H9 (cell line): ENCODE results near the gene MT3. TPM values are rescaled to one million over a fixed set of nuclear protein-coding genes. Genes with fewer than 3 reads are reported as not detected.

Source experiments
- DNase-seq: peaks from one replicate; pipeline ENCODE4 v3.0.0-alpha.2; 2017
- H2AFZ ChIP-seq: one replicate; pipeline ENCODE4 v1.6.1; 2013; ENCODE audit warnings: mild to moderate bottlenecking, low read length, control low read depth, moderate library complexity
- H2AK5ac ChIP-seq: 2 replicates; pipeline ENCODE4 v1.6.1; 2013; ENCODE audit warnings: low read length, control low read depth, mixed read lengths; ENCODE audit not compliant: insufficient read length
- H2BK120ac ChIP-seq: one replicate; pipeline ENCODE4 v1.6.1; 2013; ENCODE audit warnings: low read depth, mild to moderate bottlenecking, low read length, control low read depth, inconsistent platforms; ENCODE audit not compliant: poor library complexity, severe bottlenecking
- H2BK12ac ChIP-seq: 2 replicates; pipeline ENCODE4 v1.6.1; 2013; ENCODE audit warnings: low read length, control low read depth, mixed read lengths, low read depth; ENCODE audit not compliant: insufficient read length
- H2BK15ac ChIP-seq: 2 replicates; pipeline ENCODE4 v1.6.1; 2013; ENCODE audit warnings: low read depth, low read length, control low read depth
- H2BK20ac ChIP-seq: one replicate; pipeline ENCODE4 v1.6.1; 2013; ENCODE audit warnings: low read depth, mild to moderate bottlenecking, low read length, control low read depth, inconsistent platforms; ENCODE audit not compliant: poor library complexity, severe bottlenecking
- H2BK5ac ChIP-seq: 2 replicates; pipeline ENCODE4 v1.6.1; 2013; ENCODE audit warnings: low read length, control low read depth, mixed read lengths; ENCODE audit not compliant: insufficient read length
- H3K14ac ChIP-seq: 2 replicates; pipeline ENCODE4 v1.6.1; 2013; ENCODE audit warnings: low read length, control low read depth; ENCODE audit not compliant: insufficient read depth
- H3K18ac ChIP-seq: 2 replicates; pipeline ENCODE4 v1.6.1; 2013; ENCODE audit warnings: low read depth, mild to moderate bottlenecking, mixed read lengths, low read length, control low read depth; ENCODE audit not compliant: insufficient read length
- H3K23ac ChIP-seq: 2 replicates; pipeline ENCODE4 v1.6.1; 2013; ENCODE audit warnings: low read length, control low read depth, mixed read lengths, low read depth; ENCODE audit not compliant: insufficient read length
- H3K23me2 ChIP-seq: 2 replicates; pipeline ENCODE4 v1.6.1; 2013; ENCODE audit warnings: low read depth, mild to moderate bottlenecking, mixed read lengths, low read length, control low read depth; ENCODE audit not compliant: insufficient read length, poor library complexity, severe bottlenecking
- H3K27ac ChIP-seq: 2 replicates; pipeline ENCODE4 v1.5.1; 2013; ENCODE audit warnings: low read length, control low read depth, mixed read lengths, low read depth; ENCODE audit not compliant: insufficient read length
- H3K27me3 ChIP-seq: 2 replicates; pipeline ENCODE4 v1.6.1; 2013; ENCODE audit warnings: low read length, control low read depth, inconsistent platforms; ENCODE audit not compliant: insufficient read depth
- H3K4ac ChIP-seq: 2 replicates; pipeline ENCODE4 v1.6.1; 2013; ENCODE audit warnings: low read depth, mild to moderate bottlenecking, control low read depth, inconsistent platforms, low read length, moderate library complexity
- H3K4me1 ChIP-seq: 2 replicates; pipeline ENCODE4 v1.6.1; 2013; ENCODE audit warnings: low read length, control low read depth, inconsistent platforms; ENCODE audit not compliant: insufficient read depth
- H3K4me2 ChIP-seq: 2 replicates; pipeline ENCODE4 v1.6.1; 2013; ENCODE audit warnings: low read length, control low read depth, mixed read lengths; ENCODE audit not compliant: insufficient read length, insufficient read depth
- H3K56ac ChIP-seq: 2 replicates; pipeline ENCODE4 v1.6.1; 2013; ENCODE audit warnings: low read depth, mild to moderate bottlenecking, mixed read lengths, low read length, control low read depth; ENCODE audit not compliant: insufficient read length
- H3K79me1 ChIP-seq: 2 replicates; pipeline ENCODE4 v1.6.1; 2013; ENCODE audit warnings: low read depth, mild to moderate bottlenecking, moderate library complexity, low read length, control low read depth, inconsistent platforms; ENCODE audit not compliant: insufficient read depth, poor library complexity, severe bottlenecking
- H3K79me2 ChIP-seq: 2 replicates; pipeline ENCODE4 v1.6.1; 2013; ENCODE audit warnings: low read length, control low read depth, inconsistent platforms; ENCODE audit not compliant: insufficient read depth
- H3K9ac ChIP-seq: 2 replicates; pipeline ENCODE4 v1.6.1; 2013; ENCODE audit warnings: low read length, control low read depth, mixed read lengths; ENCODE audit not compliant: insufficient read length; ENCODE audit errors: extremely low read depth
- H3K9me3 ChIP-seq: one replicate; pipeline ENCODE4 v1.6.1; 2013; ENCODE audit warnings: low read depth, low read length, inconsistent platforms; ENCODE audit not compliant: control insufficient read depth
- H3T11ph ChIP-seq: one replicate; pipeline ENCODE4 v1.6.1; 2013; ENCODE audit warnings: mild to moderate bottlenecking, low read length, control low read depth, inconsistent platforms
- H4K20me1 ChIP-seq: one replicate; pipeline ENCODE4 v1.6.1; 2013; ENCODE audit not compliant: control insufficient read depth, insufficient read length, insufficient read depth
- H4K5ac ChIP-seq: 2 replicates; pipeline ENCODE4 v1.6.1; 2013; ENCODE audit warnings: low read depth, mild to moderate bottlenecking, mixed read lengths, low read length, control low read depth; ENCODE audit not compliant: insufficient read length
- H4K8ac ChIP-seq: replicated peaks from 2 replicates; pipeline ENCODE4 v1.6.1; 2013; ENCODE audit warnings: low read length, control low read depth, mixed read lengths, low read depth; ENCODE audit not compliant: insufficient read length
- H4K91ac ChIP-seq: 2 replicates; pipeline ENCODE4 v1.6.1; 2013; ENCODE audit warnings: low read depth, mild to moderate bottlenecking, moderate library complexity, mixed read lengths, low read length, control low read depth; ENCODE audit not compliant: insufficient read length
- H3K27ac Mint-ChIP-seq, 3 experiments: 2 replicates in 2 of 3; 3 replicates in 1 of 3; pipeline ENCODE4 v1.8.0; 2020 to 2021; ENCODE audit warnings: mixed read lengths in 3 of 3, mild to moderate bottlenecking in 1 of 3, moderate library complexity in 1 of 3
- H3K27me3 Mint-ChIP-seq: 2 replicates; pipeline ENCODE4 v1.8.0; 2021; ENCODE audit warnings: low read depth, mild to moderate bottlenecking, moderate library complexity, mixed read lengths
- H3K36me3 Mint-ChIP-seq, 3 experiments: 2 replicates in 2 of 3; 3 replicates in 1 of 3; pipeline ENCODE4 v1.8.0; 2020 to 2021; ENCODE audit warnings: low read depth in 3 of 3, mixed read lengths in 3 of 3; ENCODE audit not compliant: insufficient read depth in 1 of 3
- H3K4me1 Mint-ChIP-seq, 2 experiments: 2 replicates each; pipeline ENCODE4 v1.8.0; 2020; ENCODE audit warnings: mixed read lengths in 2 of 2
- H3K4me3 Mint-ChIP-seq, 2 experiments: 2 replicates in 1 of 2; 3 replicates in 1 of 2; pipeline ENCODE4 v1.8.0; 2020 to 2021; ENCODE audit warnings: mild to moderate bottlenecking in 2 of 2, mixed read lengths in 2 of 2, moderate library complexity in 1 of 2
- H3K9me3 Mint-ChIP-seq, 2 experiments: 2 replicates in 1 of 2; 3 replicates in 1 of 2; pipeline ENCODE4 v1.8.0; 2020; ENCODE audit warnings: mild to moderate bottlenecking in 2 of 2, mixed read lengths in 2 of 2, moderate library complexity in 1 of 2
- CTCF ChIP-seq: fragments of 200-600 bp; sonication (generic); conservative IDR thresholded peaks from 3 replicates; pipeline ENCODE4 v1.8.0; 2021; ENCODE audit warnings: antibody characterized with exemption, mild to moderate bottlenecking
- WGBS: extraction: QIAGEN DNeasy Blood & Tissue Kit; methylation state at CpG from one replicate; pipeline ENCODE4 v1.1.7; 2013; ENCODE audit warnings: missing lambda C conversion rate, low lambda C conversion rate, mixed read lengths; ENCODE audit not compliant: insufficient read length; ENCODE audit errors: extremely low coverage; 5-methylcytosine and 5-hydroxymethylcytosine counted together
- total RNA-seq: library from RNA; stranded (reverse); gene quantifications from 2 replicates; pipeline ENCODE4 v1.2.1, GENCODE V29; 2021

Gene MT3
- total RNA-seq, 1 experiment from 2014 or later, result not detected

- no peak overlapping the region for H4K5ac ChIP-seq
- no peak overlapping the region for H3K4ac ChIP-seq
- no peaks in the 10 kb centered on the region for H3K79me2 ChIP-seq
- H3K23me2 ChIP-seq, result peaks cover 8% of the 10 kb centered on the region
- Mint-ChIP-seq H3K4me1 (peaks cover 29 to 40% of the 10 kb centered on the region in 2 experiments), H3K27me3 (peaks cover 77% of the 10 kb centered on the region), H3K27ac (no peak overlapping the region), H3K9me3 (no peaks in the 10 kb centered on the region), H3K36me3 (no peaks in the 10 kb centered on the region), H3K4me3 (no peak overlapping the region)
- DNase-seq, result no peak
- no peaks in the 10 kb centered on the region for H3K9me3 ChIP-seq
- no peak overlapping the region for H3K18ac ChIP-seq
- H3K4me2 ChIP-seq, result no peak overlapping the region
- H4K20me1 ChIP-seq, result no peaks in the 10 kb centered on the region
- no peak overlapping the region for H2BK20ac ChIP-seq
- no peak overlapping the region for H3K56ac ChIP-seq
- no peak overlapping the region for H2AFZ ChIP-seq
- H4K8ac ChIP-seq, result no peak overlapping the region
- H3K27me3 ChIP-seq, result peaks cover 21% of the 10 kb centered on the region; the same call in 1 of the 2 replicates
- H2BK12ac ChIP-seq, result no peak overlapping the region
- TF ChIP-seq CTCF, result no peak
- H4K91ac ChIP-seq, result no peak overlapping the region
- H2BK120ac ChIP-seq, result no peak overlapping the region
- H3K14ac ChIP-seq, result no peak overlapping the region
- H2BK15ac ChIP-seq, result no peak overlapping the region
- no peak overlapping the region for H2AK5ac ChIP-seq
- H2BK5ac ChIP-seq, result no peak overlapping the region
- no peak overlapping the region for H3T11ph ChIP-seq
- no CpG with 5 or more reads among the region's 2 CpGs for WGBS
- peaks cover 6% of the 10 kb centered on the region; the same call in 1 of the 2 replicates for H3K4me1 ChIP-seq
- H3K9ac ChIP-seq, result no peak overlapping the region
- no peak overlapping the region for H3K23ac ChIP-seq
- no peaks in the 10 kb centered on the region for H3K79me1 ChIP-seq
- H3K27ac ChIP-seq, result no peak overlapping the region
These were observed 21.3 kb downstream of the MT3 start for GRCh38 chr16:56610609-56611111.
